HFF-Myc (cell line): ENCODE measurements around the gene HBP1.

ENCODE experiments used
- DNase-seq: peaks from one replicate; pipeline ENCODE4 v3.0.0-alpha.2; 2011; ENCODE audit warnings: low read depth; ENCODE audit errors: extremely low read depth
- H3K4me3 ChIP-seq: replicated peaks from 2 replicates; pipeline ENCODE4 v1.5.1; 2011; ENCODE audit warnings: low read depth, mild to moderate bottlenecking, control low read depth, low read length
- CTCF ChIP-seq: IDR thresholded peaks from 2 replicates; pipeline ENCODE4 v1.5.1; 2012; ENCODE audit warnings: mild to moderate bottlenecking, low read depth, low read length, control low read depth; ENCODE audit errors: missing control alignments

The HBP1 gene

GRCh38 chr7:107201795-107202450, 33.1 kb downstream of the HBP1 start:
- TF ChIP-seq CTCF, result peak; percentile 46
- DNase-seq, result no peak
- H3K4me3 ChIP-seq, result no peak overlapping the region

- no peak for DNase-seq
- TF ChIP-seq CTCF, result no peak
- no peak overlapping the region for H3K4me3 ChIP-seq
Observed at GRCh38 chr7:107203607-107204006, 34.8 kb downstream of the HBP1 start.

GRCh38 chr7:107206136-107206535, 37.3 kb downstream of the HBP1 start:
- no peak for DNase-seq
- no peak overlapping the region for H3K4me3 ChIP-seq
- no peak for TF ChIP-seq CTCF

- TF ChIP-seq CTCF, result no peak
- no peak overlapping the region for H3K4me3 ChIP-seq
- DNase-seq, result no peak
Observed at GRCh38 chr7:107206706-107207105, 37.9 kb downstream of the HBP1 start.

GRCh38 chr7:107207459-107207858, 38.7 kb downstream of the HBP1 start:
- H3K4me3 ChIP-seq, result no peak overlapping the region
- DNase-seq, result no peak
- no peak for TF ChIP-seq CTCF

GRCh38 chr7:107208024-107208521, 39.3 kb downstream of the HBP1 start:
- DNase-seq, result no peak
- no peak overlapping the region for H3K4me3 ChIP-seq
- TF ChIP-seq CTCF, result no peak

- no peak for TF ChIP-seq CTCF
- DNase-seq, result no peak
- no peak overlapping the region for H3K4me3 ChIP-seq
Observed at GRCh38 chr7:107208563-107208962, 39.8 kb downstream of the HBP1 start.
